Measurements from ENCODE around the gene TYR. TPM values are rescaled to one million over a fixed set of nuclear protein-coding genes. Genes with fewer than 3 reads are reported as not detected.

TYR gene
- total RNA-seq, 1 donor from 2014 or later: not detected

DNA sequence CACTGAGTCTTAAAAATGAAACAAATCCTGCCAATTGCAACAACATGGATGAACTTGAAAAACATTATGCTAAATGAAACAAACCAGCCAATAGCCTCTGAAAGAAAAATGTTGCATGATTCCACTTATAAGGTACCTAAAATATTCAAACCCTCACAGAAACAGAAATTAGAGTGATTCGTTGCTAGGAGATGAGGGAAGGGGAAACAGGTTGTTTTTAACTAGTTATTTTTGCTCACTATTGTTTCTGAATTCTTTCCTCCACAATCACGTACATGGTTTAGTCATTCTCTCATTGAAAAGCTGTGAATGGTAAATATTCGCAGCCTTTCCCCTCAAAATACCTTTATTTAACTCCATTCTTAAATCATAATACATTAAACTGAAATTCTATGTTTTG lies 14.0 kb upstream of the TYR start:
- H3K9me3 Mint-ChIP-seq (ENCODE audit: low read depth): no peaks in the 10 kb centered on the region
- no peaks in the 10 kb centered on the region for H3K27me3 Mint-ChIP-seq
- H3K27ac Mint-ChIP-seq: no peak overlapping the region
- H3K4me3 Mint-ChIP-seq (ENCODE audit: low read depth): no peak overlapping the region
- no peak for DNase-seq (ENCODE audit: low spot score, unreplicated experiment)
- TF ChIP-seq, protein P1, sequence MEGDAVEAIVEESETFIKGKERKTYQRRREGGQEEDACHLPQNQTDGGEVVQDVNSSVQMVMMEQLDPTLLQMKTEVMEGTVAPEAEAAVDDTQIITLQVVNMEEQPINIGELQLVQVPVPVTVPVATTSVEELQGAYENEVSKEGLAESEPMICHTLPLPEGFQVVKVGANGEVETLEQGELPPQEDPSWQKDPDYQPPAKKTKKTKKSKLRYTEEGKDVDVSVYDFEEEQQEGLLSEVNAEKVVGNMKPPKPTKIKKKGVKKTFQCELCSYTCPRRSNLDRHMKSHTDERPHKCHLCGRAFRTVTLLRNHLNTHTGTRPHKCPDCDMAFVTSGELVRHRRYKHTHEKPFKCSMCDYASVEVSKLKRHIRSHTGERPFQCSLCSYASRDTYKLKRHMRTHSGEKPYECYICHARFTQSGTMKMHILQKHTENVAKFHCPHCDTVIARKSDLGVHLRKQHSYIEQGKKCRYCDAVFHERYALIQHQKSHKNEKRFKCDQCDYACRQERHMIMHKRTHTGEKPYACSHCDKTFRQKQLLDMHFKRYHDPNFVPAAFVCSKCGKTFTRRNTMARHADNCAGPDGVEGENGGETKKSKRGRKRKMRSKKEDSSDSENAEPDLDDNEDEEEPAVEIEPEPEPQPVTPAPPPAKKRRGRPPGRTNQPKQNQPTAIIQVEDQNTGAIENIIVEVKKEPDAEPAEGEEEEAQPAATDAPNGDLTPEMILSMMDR (IDR thresholded peaks at IDR 0.05; ENCODE audit: unreplicated experiment): no peak
- H3K4me1 Mint-ChIP-seq (ENCODE audit: low read depth): no peaks in the 10 kb centered on the region
- no peaks in the 10 kb centered on the region for H3K36me3 Mint-ChIP-seq (ENCODE audit: insufficient read depth)

DNA sequence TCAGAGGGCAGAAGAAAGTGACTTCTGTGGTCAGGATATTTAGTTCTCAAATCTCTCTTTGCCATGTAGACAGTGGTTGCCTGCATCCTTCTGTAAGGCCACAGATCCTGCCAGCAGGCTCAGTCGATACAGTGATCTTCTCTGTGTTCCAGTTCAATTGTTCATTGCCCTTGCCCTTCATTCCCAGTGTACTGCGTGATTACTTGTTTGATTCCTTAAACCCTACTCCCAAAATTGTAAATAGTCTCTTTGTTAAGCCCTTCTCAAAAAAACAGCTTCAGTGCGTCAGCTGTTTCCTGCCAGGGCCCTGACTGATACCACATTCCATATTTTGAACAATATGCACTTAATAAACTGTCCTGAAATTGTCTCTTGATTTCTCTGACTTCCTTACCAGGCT lies 9.3 kb upstream of the TYR start:
- TF ChIP-seq, protein P1 (IDR thresholded peaks at IDR 0.05; ENCODE audit: unreplicated experiment): no peak
- H3K36me3 Mint-ChIP-seq (ENCODE audit: insufficient read depth): no peaks in the 10 kb centered on the region
- H3K4me3 Mint-ChIP-seq (ENCODE audit: low read depth): no peak overlapping the region
- H3K27me3 Mint-ChIP-seq: no peaks in the 10 kb centered on the region
- H3K4me1 Mint-ChIP-seq (ENCODE audit: low read depth): no peaks in the 10 kb centered on the region
- no peak overlapping the region for H3K27ac Mint-ChIP-seq
- no peak for DNase-seq (ENCODE audit: low spot score, unreplicated experiment)
- no peaks in the 10 kb centered on the region for H3K9me3 Mint-ChIP-seq (ENCODE audit: low read depth)

DNA sequence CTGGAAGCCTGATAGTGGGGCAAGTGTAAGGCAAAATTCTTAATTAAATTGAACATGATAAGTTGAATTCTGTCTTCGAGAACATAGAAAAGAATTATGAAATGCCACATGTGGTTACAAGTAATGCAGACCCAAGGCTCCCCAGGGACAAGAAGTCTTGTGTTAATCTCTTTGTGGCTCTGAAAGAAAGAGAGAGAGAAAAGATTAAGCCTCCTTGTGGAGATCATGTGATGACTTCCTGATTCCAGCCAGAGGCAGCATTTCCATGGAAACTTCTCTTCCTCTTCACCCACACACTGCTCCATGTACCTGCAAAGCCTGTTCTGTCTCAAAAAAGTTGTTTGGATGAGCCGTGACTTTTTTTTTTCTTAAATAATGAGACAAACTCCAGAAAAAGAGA lies 1.9 kb upstream of the TYR start:
- Mint-ChIP-seq H3K4me3 (ENCODE audit: low read depth) (no peak overlapping the region), H3K9me3 (ENCODE audit: low read depth) (no peaks in the 10 kb centered on the region), H3K27ac (no peak overlapping the region), H3K4me1 (ENCODE audit: low read depth) (no peaks in the 10 kb centered on the region), H3K27me3 (no peaks in the 10 kb centered on the region), H3K36me3 (ENCODE audit: insufficient read depth) (no peaks in the 10 kb centered on the region)
- no peak for DNase-seq (ENCODE audit: low spot score, unreplicated experiment)
- TF ChIP-seq, protein P1 (IDR thresholded peaks at IDR 0.05; ENCODE audit: unreplicated experiment): no peak

DNA sequence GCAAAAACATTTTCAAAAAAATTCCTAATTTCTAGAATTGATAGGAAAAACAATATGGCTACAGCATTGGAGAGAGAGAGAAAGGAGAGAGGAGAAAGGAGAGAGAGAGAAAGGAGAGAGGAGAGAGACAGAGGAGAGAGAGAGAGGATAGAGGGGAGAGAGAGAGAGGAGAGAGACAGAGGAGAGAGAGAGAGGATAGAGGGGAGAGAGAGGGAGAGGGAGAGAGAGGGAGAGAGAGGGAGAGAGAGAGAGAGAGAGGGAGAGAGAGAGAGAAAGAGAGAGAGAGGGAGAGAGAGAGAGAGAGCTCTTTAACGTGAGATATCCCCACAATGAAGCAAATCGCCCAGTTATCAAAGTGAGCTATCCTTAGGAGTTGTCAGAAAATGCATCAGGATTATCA lies 737 bp upstream of the TYR start:
- H3K36me3 Mint-ChIP-seq (ENCODE audit: insufficient read depth): no peaks in the 10 kb centered on the region
- no peaks in the 10 kb centered on the region for H3K4me1 Mint-ChIP-seq (ENCODE audit: low read depth)
- H3K27me3 Mint-ChIP-seq: no peaks in the 10 kb centered on the region
- no peaks in the 10 kb centered on the region for H3K9me3 Mint-ChIP-seq (ENCODE audit: low read depth)
- H3K4me3 Mint-ChIP-seq (ENCODE audit: low read depth): no peak overlapping the region
- H3K27ac Mint-ChIP-seq: no peak overlapping the region
- TF ChIP-seq, protein P1 (IDR thresholded peaks at IDR 0.05; ENCODE audit: unreplicated experiment): no peak
- no peak for DNase-seq (ENCODE audit: low spot score, unreplicated experiment)

DNA sequence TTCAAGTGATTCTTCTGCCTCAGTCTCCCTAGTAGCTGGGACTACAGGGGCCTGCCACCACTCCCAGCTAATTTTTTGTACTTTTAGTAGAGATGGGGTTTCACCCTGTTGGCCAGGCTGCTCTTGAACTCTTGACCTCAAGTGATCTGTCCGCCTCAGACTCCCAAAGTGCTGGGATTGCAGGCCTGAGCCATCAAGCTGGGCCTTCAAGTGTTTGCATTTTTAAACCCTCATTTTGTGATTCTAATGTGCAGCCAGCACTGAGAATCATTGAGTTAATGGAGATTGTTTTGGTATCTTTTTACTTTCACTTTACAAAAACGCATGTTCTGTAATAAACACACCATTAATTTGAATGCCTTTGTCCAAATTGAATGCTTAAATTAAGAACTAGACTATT lies 3.4 kb downstream of the TYR start:
- TF ChIP-seq, protein P1 (IDR thresholded peaks at IDR 0.05; ENCODE audit: unreplicated experiment): no peak
- H3K4me3 Mint-ChIP-seq (ENCODE audit: low read depth): no peak overlapping the region
- no peak overlapping the region for H3K27ac Mint-ChIP-seq
- DNase-seq (ENCODE audit: low spot score, unreplicated experiment): no peak
- H3K4me1 Mint-ChIP-seq (ENCODE audit: low read depth): no peaks in the 10 kb centered on the region
- no peaks in the 10 kb centered on the region for H3K9me3 Mint-ChIP-seq (ENCODE audit: low read depth)
- H3K36me3 Mint-ChIP-seq (ENCODE audit: insufficient read depth): no peaks in the 10 kb centered on the region
- no peaks in the 10 kb centered on the region for H3K27me3 Mint-ChIP-seq

All from progenitor cell of endocrine pancreas (in vitro differentiated cells).